ENCODE measurements around the gene CNTN1.

- TF ChIP-seq CTCF (IDR thresholded peaks at IDR 0.05) (no peak), POLR2AphosphoS5 (IDR thresholded peaks at IDR 0.05) (no peak)
These were observed 11.1 kb upstream of the CNTN1 start for GRCh38 chr12:40681148-40681547.
